GM23248 (cell line): ENCODE measurements around the gene FSTL4.

Experiments used
- EZH2 ChIP-seq: fragments of 200-600 bp; sonication (generic); IDR thresholded peaks from 2 replicates; pipeline ENCODE4 v1.6.1; 2018; ENCODE audit warnings: antibody characterized with exemption, mild to moderate bottlenecking; ENCODE audit not compliant: insufficient read depth, poor library complexity, severe bottlenecking
- EZH2phosphoT487 ChIP-seq: fragments of 200-600 bp; sonication (generic); IDR thresholded peaks from 2 replicates; pipeline ENCODE4 v1.6.1; 2018; ENCODE audit warnings: antibody characterized with exemption, moderate library complexity, mild to moderate bottlenecking, low read depth; ENCODE audit not compliant: insufficient read depth

DNA sequence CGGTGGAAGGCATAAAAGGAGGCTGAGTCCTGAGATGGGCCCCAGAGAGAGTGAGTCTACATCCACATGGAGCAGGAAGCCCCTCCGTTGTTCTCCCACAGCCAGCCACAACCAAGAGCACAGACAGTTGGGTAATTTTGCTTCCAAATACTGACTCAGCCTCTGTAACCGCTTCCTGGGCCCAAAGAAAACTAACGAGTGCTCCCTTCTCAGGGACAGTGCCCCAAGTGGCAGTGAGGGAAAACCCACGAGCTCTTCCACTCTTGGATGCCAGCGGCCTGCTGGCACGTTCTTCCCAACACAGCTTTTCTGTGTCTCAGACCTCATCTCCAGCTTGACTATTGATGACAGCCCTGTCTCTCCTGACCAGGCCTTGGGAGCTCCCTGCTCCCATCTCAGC, 207.6 kb downstream of the FSTL4 start:
- TF ChIP-seq EZH2 (no peak), EZH2phosphoT487 (no peak)
